NCI-H2196 treated with DMSO at 0.1 percent for 48 hours (cell line): ENCODE measurements around the gene LDB3.
"Not testable (repeated sequence)": the region's sequence is repeated elsewhere in the genome, so short reads cannot be mapped to it uniquely, and the experiment has no call there.

Experiments
- DNase-seq: peaks from one replicate; lab custom pipeline; 2025; ENCODE audit not compliant: unreplicated experiment; lab: John Stamatoyannopoulos, UW

The LDB3 gene

GRCh38 chr10:86668297-86669165, at the start of gene LDB3:
Gene LDB3 (plus strand): TSS chr10:86668511. CDS start chr10:86668692, 181 bp downstream.
- DNase-seq: peak; percentile 39

GRCh38 chr10:86628311-86628710, 40.0 kb upstream of the LDB3 start:
- no peak for DNase-seq

GRCh38 chr10:86630079-86630478, 38.2 kb upstream of the LDB3 start:
- no peak for DNase-seq

GRCh38 chr10:86632009-86632800, 36.1 kb upstream of the LDB3 start:
- DNase-seq: no peak

- no peak for DNase-seq
These were observed 35.4 kb upstream of the LDB3 start for GRCh38 chr10:86632951-86633350.

GRCh38 chr10:86635402-86635801, 32.9 kb upstream of the LDB3 start:
- no peak for DNase-seq

GRCh38 chr10:86636311-86636710, 32.0 kb upstream of the LDB3 start:
- DNase-seq: no peak

- DNase-seq: no peak
These were observed 26.3 kb upstream of the LDB3 start for GRCh38 chr10:86642021-86642420.

GRCh38 chr10:86642499-86642898, 25.8 kb upstream of the LDB3 start:
- DNase-seq: no peak

- no peak for DNase-seq
These were observed 24.0 kb upstream of the LDB3 start for GRCh38 chr10:86644152-86644793.

- DNase-seq: no peak
These were observed 23.4 kb upstream of the LDB3 start for GRCh38 chr10:86644794-86645445.

- DNase-seq: not testable (repeated sequence)
These were observed 22.6 kb upstream of the LDB3 start for GRCh38 chr10:86645621-86646165.

- DNase-seq: no peak
These were observed 21.8 kb upstream of the LDB3 start for GRCh38 chr10:86646532-86646931.

- no peak for DNase-seq
These were observed 21.4 kb upstream of the LDB3 start for GRCh38 chr10:86646933-86647332.

GRCh38 chr10:86647773-86648703, 20.3 kb upstream of the LDB3 start:
- no peak for DNase-seq

- peak; percentile 39 for DNase-seq
These were observed 19.4 kb upstream of the LDB3 start for GRCh38 chr10:86648704-86649427.

GRCh38 chr10:86649471-86650150, 18.7 kb upstream of the LDB3 start:
- DNase-seq: no peak

GRCh38 chr10:86650151-86650550, 18.2 kb upstream of the LDB3 start:
- DNase-seq: no peak
